Loucy (cell line): ENCODE data around the gene UBP1.
A peak's percentile ranks its signal among the peaks of the same experiment; 100 is the strongest.

Experiments
- H2AFZ ChIP-seq: fragments of 200-600 bp; sonication (generic); 2 replicates; pipeline ENCODE4 v1.6.0; 2016; ENCODE audit warnings: antibody characterized with exemption, mild to moderate bottlenecking, low read length, moderate library complexity
- H3F3A ChIP-seq: fragments of 200-600 bp; 2 replicates; pipeline ENCODE4 v1.6.0; 2016; ENCODE audit warnings: antibody characterized with exemption, low read depth, mild to moderate bottlenecking
- H3K27me3 ChIP-seq: fragments of 200-600 bp; sonication (generic); 2 replicates; pipeline ENCODE4 v1.6.1; 2014; ENCODE audit warnings: low read length, mild to moderate bottlenecking; ENCODE audit not compliant: insufficient read depth, poor library complexity, severe bottlenecking
- H3K36me3 ChIP-seq: fragments of 200-600 bp; sonication (generic); 2 replicates; pipeline ENCODE4 v1.6.1; 2016; ENCODE audit warnings: low read length; ENCODE audit not compliant: insufficient read depth
- H3K4me1 ChIP-seq: fragments of 200-600 bp; sonication (generic); 2 replicates; pipeline ENCODE4 v1.5.1; 2014; ENCODE audit warnings: low read length, mild to moderate bottlenecking; ENCODE audit not compliant: insufficient read depth, poor library complexity, severe bottlenecking
- H3K4me2 ChIP-seq: fragments of 200-600 bp; sonication (generic); 2 replicates; pipeline ENCODE4 v1.6.0; 2014; ENCODE audit warnings: antibody characterized with exemption, low read length, low read depth, mild to moderate bottlenecking; ENCODE audit not compliant: poor library complexity, severe bottlenecking
- H3K4me3 ChIP-seq: fragments of 200-600 bp; sonication (generic); 2 replicates; pipeline ENCODE4 v1.5.1; 2014; ENCODE audit warnings: low read length, mild to moderate bottlenecking, mixed read lengths; ENCODE audit not compliant: poor library complexity, severe bottlenecking
- H3K79me2 ChIP-seq: fragments of 200-600 bp; sonication (generic); 2 replicates; pipeline ENCODE4 v1.6.1; 2014; ENCODE audit warnings: low read length; ENCODE audit not compliant: insufficient read depth
- H3K9ac ChIP-seq: fragments of 200-600 bp; sonication (generic); 2 replicates; pipeline ENCODE4 v1.6.0; 2014; ENCODE audit warnings: mild to moderate bottlenecking, low read depth, low read length, moderate library complexity; ENCODE audit not compliant: poor library complexity, severe bottlenecking
- H3K9me2 ChIP-seq: fragments of 200-600 bp; sonication (generic); replicated peaks from 2 replicates; pipeline ENCODE4 v1.6.1; 2016; ENCODE audit warnings: low read depth, low read length, mixed read lengths
- H3K9me3 ChIP-seq: fragments of 200-600 bp; sonication (generic); 2 replicates; pipeline ENCODE4 v1.6.1; 2014; ENCODE audit warnings: mild to moderate bottlenecking, antibody characterized with exemption, low read length, low read depth; ENCODE audit not compliant: insufficient read depth
- H4K20me1 ChIP-seq: fragments of 200-600 bp; sonication (generic); 2 replicates; pipeline ENCODE4 v1.6.0; 2014; ENCODE audit warnings: antibody characterized with exemption, low read length, mild to moderate bottlenecking; ENCODE audit not compliant: insufficient read depth, poor library complexity, severe bottlenecking
- CTCF ChIP-seq: fragments of 200-600 bp; sonication (generic); conservative IDR thresholded peaks from 2 replicates; pipeline ENCODE4 v1.5.1; 2014; ENCODE audit warnings: mild to moderate bottlenecking, antibody characterized with exemption, low read length
- EZH2phosphoT487 ChIP-seq: fragments of 200-600 bp; IDR thresholded peaks from 2 replicates; pipeline ENCODE4 v1.6.1; 2018; ENCODE audit warnings: antibody characterized with exemption, mild to moderate bottlenecking, moderate library complexity, borderline replicate concordance

UBP1 gene

GRCh38 chr3:33440328-33441224 is at the start of gene UBP1:
Gene UBP1, minus strand, starts transcription at chr3:33440405. Its CDS starts 557 bp downstream, at chr3:33439848.
- H3K4me3 ChIP-seq, result peak within 1 kb of the TSS; percentile 76
- TF ChIP-seq EZH2phosphoT487, result no peak
- no peak for TF ChIP-seq CTCF

GRCh38 chr3:33488683-33489082 is 48.5 kb upstream of the UBP1 start:
- no peak overlapping the region for H3K4me3 ChIP-seq
- H3K9me2 ChIP-seq, result no peaks in the 10 kb centered on the region
- H3K9me3 ChIP-seq, result no peaks in the 10 kb centered on the region
- no peaks in the 10 kb centered on the region for H3K36me3 ChIP-seq
- no peaks in the 10 kb centered on the region for H3K4me1 ChIP-seq
- no peaks in the 10 kb centered on the region for H3K27me3 ChIP-seq
- no peak overlapping the region for H2AFZ ChIP-seq
- H4K20me1 ChIP-seq, result no peaks in the 10 kb centered on the region
- no peak overlapping the region for H3K9ac ChIP-seq
- TF ChIP-seq CTCF, result no peak
- no peak for TF ChIP-seq EZH2phosphoT487
- no peaks in the 10 kb centered on the region for H3K79me2 ChIP-seq
- H3F3A ChIP-seq, result no peaks in the 10 kb centered on the region
- no peak overlapping the region for H3K4me2 ChIP-seq

More at GRCh38 chr3:33440328-33441224, at the start of gene UBP1:
- Histone ChIP-seq H3K4me2 (peak within 1 kb of the TSS; percentile 94), H3F3A (no peaks in the 10 kb centered on the region), H3K9ac (peak within 1 kb of the TSS; percentile 87), H4K20me1 (peaks cover 40% of the 10 kb centered on the region), H3K79me2 (peaks cover 42% of the 10 kb centered on the region), H3K9me2 (no peaks in the 10 kb centered on the region), H3K27me3 (no peaks in the 10 kb centered on the region), H3K36me3 (no peaks in the 10 kb centered on the region), H3K4me1 (peaks cover 41% of the 10 kb centered on the region), H2AFZ (peak within 1 kb of the TSS; percentile 72), H3K9me3 (no peaks in the 10 kb centered on the region)

- H3K9ac ChIP-seq, result no peak overlapping the region
- H3K79me2 ChIP-seq, result no peaks in the 10 kb centered on the region
- H2AFZ ChIP-seq, result no peak overlapping the region
- H3K4me3 ChIP-seq, result no peak overlapping the region
- H3K9me2 ChIP-seq, result no peaks in the 10 kb centered on the region
- no peaks in the 10 kb centered on the region for H3K27me3 ChIP-seq
- no peak overlapping the region for H3K4me2 ChIP-seq
- H3K9me3 ChIP-seq, result no peaks in the 10 kb centered on the region
- no peaks in the 10 kb centered on the region for H3K4me1 ChIP-seq
- no peaks in the 10 kb centered on the region for H3F3A ChIP-seq
- TF ChIP-seq EZH2phosphoT487, result no peak
- TF ChIP-seq CTCF, result no peak
- no peaks in the 10 kb centered on the region for H4K20me1 ChIP-seq
- no peaks in the 10 kb centered on the region for H3K36me3 ChIP-seq
Observed at GRCh38 chr3:33488246-33488645, 48.0 kb upstream of the UBP1 start.
